NT2/D1 (cell line): ENCODE results near the gene UBE2E1.

Source experiments
- SUZ12 ChIP-seq: IDR thresholded peaks from 2 replicates; pipeline ENCODE4 v1.6.1; 2011; ENCODE audit not compliant: insufficient read length, insufficient read depth; ENCODE audit errors: extremely low read depth
- ZNF274 ChIP-seq: IDR thresholded peaks from 2 replicates; pipeline ENCODE4 v1.6.1; 2011; ENCODE audit warnings: mild to moderate bottlenecking, low read depth, low read length

DNA sequence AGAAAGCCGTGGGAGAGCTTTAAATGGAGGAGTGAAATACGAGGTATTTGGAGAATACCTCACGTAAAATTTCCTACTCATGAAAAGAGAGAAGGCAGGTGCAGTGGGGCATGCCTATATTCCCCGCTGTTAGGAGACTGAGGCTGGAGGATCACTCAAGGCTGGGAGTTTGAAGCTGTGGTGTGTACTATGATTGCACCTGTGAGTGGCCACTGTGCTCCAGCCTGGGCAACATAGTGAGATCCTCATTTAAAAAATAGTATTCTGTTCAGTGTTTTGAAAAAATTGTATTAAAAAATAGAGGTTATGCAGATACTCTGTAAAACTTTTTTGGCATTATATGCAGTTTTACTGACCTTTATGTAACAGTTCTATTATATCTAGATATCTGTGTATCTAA is 20.0 kb downstream of the UBE2E1 start:
- no peak for TF ChIP-seq SUZ12
- TF ChIP-seq ZNF274, result no peak
